HEK293T (cell line): ENCODE data around the gene CCNI2.

ENCODE experiments used
- ARNT ChIP-seq: fragments of 450-650 bp; IDR thresholded peaks from 2 replicates; pipeline ENCODE4 v1.6.1; 2017; ENCODE audit warnings: mild to moderate bottlenecking
- L3MBTL2 ChIP-seq: fragments of 450-650 bp; conservative IDR thresholded peaks from 2 replicates; pipeline ENCODE4 v1.6.1; 2016; ENCODE audit warnings: mild to moderate bottlenecking
- SP1 ChIP-seq: fragments of 450-650 bp; IDR thresholded peaks from 2 replicates; pipeline ENCODE4 v1.6.1; 2017
- SUZ12 ChIP-seq: fragments of 450-650 bp; IDR thresholded peaks from 2 replicates; pipeline ENCODE4 v1.6.1; 2016; ENCODE audit warnings: mild to moderate bottlenecking
- TARDBP ChIP-seq: fragments of 450-650 bp; IDR thresholded peaks from 2 replicates; pipeline ENCODE4 v1.6.1; 2016

DNA sequence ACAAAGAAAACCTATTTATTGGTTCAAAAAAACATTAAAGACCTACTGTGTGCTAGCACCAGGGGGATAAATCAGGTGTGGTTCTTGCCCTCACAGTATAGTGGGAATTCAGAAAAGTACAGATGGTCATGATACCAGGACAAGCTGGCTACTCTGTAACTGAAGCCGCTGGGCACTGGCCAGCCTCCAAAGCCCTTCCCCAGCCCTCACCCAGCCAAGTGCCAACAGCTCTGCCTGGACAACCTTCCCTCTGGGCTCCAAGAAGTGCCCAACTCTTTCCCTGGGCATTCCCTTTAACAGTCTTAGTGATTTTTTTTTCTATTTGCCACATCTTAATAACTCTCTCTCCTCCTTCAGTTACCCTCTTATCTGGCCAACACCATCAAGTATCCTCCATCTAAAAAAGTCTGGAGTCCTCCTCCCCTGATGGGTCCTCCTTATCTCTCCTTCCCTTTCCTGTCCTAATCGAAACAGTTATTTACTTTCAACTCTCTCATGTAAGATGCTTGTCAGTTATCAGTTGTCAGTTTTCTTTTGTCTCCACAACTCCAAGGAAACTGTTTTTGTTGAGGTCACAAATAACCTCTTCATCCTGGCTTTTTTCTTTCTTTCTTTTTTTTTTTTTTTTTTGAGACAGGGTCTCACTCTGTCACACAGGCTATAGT is 43.1 kb downstream of the CCNI2 start:
- TF ChIP-seq SP1 (no peak), SUZ12 (no peak), TARDBP (no peak), L3MBTL2 (no peak), ARNT (no peak)
